MG63 (cell line): ENCODE data around the gene TNS4. TPM values are rescaled to one million over a fixed set of nuclear protein-coding genes. Genes with fewer than 3 reads are reported as not detected.

Source experiments
- DNase-seq: peaks from one replicate; pipeline ENCODE4 v3.0.0-alpha.2; 2020
- H3K27me3 ChIP-seq: fragments of 250-450 bp; sonication (Bioruptor Pico); 2 replicates; pipeline ENCODE4 v1.5.1; 2020; ENCODE audit warnings: mild to moderate bottlenecking, moderate library complexity
- H3K36me3 ChIP-seq: fragments of 250-450 bp; sonication (Bioruptor Pico); 2 replicates; pipeline ENCODE4 v1.5.1; 2020; ENCODE audit warnings: mild to moderate bottlenecking, moderate library complexity
- H3K4me3 ChIP-seq: fragments of 250-450 bp; sonication (Bioruptor Pico); 2 replicates; pipeline ENCODE4 v1.5.1; 2020; ENCODE audit warnings: mild to moderate bottlenecking, moderate library complexity
- H3K9me3 ChIP-seq: fragments of 250-450 bp; sonication (Bioruptor Pico); 2 replicates; pipeline ENCODE4 v1.5.1; 2020; ENCODE audit warnings: mild to moderate bottlenecking, moderate library complexity
- total RNA-seq: library from RNA; depleted of rRNA; stranded (reverse); fragments of >200 nt; shearing (Covaris generic); gene quantifications from 2 replicates; pipeline ENCODE4 v1.2.3, GENCODE V29; 2014; ENCODE audit warnings: low replicate concordance

The TNS4 gene
- total RNA-seq, 1 experiment from 2014 or later, result not detected

- H3K27me3 ChIP-seq, result no peaks in the 10 kb centered on the region
- H3K4me3 ChIP-seq, result no peak overlapping the region
- H3K36me3 ChIP-seq, result no peaks in the 10 kb centered on the region
- no peaks in the 10 kb centered on the region for H3K9me3 ChIP-seq
- no peak for DNase-seq
Observed at GRCh38 chr17:40445751-40446468, 55.5 kb downstream of the TNS4 start.

DNA sequence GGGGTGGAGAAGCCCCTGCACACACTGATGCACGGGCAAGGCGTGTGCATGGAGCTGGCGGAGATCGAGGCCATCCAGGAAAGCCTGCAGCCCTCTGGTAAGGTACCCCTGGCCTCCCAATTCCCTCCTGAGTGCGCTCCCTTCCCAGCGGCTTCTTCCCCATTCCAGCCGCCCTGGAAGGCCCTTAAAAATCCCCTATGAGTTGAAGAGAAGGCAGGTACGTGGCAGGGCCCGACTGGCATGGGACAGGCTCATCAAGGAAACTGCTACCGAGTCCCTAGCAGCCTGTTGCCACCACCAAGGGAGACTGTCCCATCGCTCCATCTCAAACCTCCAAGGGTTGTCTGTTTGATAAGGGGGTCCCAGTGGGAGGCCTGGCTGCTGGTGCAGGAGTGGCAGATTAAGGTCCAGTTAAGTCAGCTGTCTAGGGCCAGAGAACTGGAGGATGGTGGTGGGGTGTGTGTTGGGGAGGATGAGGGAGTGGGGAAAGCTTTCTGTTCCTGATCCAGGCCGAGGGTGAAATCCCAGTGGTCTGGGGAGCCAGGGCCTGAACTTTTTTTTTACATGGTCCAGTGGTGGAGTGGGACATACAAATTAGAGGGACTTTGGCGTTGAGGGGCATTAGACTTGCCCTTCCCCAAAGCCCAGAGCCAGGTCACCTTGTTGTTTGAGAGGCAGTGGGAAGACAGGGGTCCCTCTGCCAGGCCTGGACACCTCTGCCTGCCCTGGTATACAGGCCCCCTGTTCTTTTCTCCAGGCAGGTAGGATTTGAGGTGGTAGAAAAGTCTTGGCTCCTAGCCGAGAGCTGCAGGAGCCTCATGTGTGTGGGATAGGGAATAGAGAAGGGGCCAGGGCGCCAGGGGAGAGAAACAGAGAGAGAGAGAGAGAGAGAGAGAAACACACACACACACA lies 57.2 kb downstream of the TNS4 start:
- Histone ChIP-seq H3K4me3 (peak overlapping the region; percentile 34), H3K36me3 (no peaks in the 10 kb centered on the region), H3K27me3 (no peaks in the 10 kb centered on the region), H3K9me3 (no peaks in the 10 kb centered on the region)
- no peak for DNase-seq

DNA sequence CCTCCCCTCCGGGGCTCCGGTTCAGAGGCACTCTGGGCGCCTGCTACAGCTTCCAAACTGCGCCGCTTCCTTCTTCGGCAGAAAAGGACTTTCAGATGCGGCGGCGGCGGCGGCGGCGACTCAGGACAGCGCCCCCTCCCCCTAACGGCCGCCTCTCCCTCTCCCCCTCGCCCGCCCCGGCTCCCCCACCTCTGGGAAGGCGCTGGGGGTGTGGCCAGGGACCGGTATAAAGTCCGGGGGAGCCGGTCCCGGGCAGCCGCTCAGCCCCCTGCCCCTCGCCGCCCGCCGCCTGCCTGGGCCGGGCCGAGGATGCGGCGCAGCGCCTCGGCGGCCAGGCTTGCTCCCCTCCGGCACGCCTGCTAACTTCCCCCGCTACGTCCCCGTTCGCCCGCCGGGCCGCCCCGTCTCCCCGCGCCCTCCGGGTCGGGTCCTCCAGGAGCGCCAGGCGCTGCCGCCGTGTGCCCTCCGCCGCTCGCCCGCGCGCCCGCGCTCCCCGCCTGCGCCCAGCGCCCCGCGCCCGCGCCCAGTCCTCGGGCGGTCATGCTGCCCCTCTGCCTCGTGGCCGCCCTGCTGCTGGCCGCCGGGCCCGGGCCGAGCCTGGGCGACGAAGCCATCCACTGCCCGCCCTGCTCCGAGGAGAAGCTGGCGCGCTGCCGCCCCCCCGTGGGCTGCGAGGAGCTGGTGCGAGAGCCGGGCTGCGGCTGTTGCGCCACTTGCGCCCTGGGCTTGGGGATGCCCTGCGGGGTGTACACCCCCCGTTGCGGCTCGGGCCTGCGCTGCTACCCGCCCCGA lies 58.0 kb downstream of the TNS4 start, which contains the start of gene IGFBP4:
Gene IGFBP4, plus strand, starts transcription at position 255 of the 792 bp plus-strand sequence. Its CDS starts 286 bp downstream, at position 541.
- Histone ChIP-seq H3K36me3 (no peaks in the 10 kb centered on the region), H3K27me3 (no peaks in the 10 kb centered on the region), H3K9me3 (no peaks in the 10 kb centered on the region), H3K4me3 (peak within 1 kb of the TSS; percentile 34)
- peak; percentile 72 for DNase-seq

DNA sequence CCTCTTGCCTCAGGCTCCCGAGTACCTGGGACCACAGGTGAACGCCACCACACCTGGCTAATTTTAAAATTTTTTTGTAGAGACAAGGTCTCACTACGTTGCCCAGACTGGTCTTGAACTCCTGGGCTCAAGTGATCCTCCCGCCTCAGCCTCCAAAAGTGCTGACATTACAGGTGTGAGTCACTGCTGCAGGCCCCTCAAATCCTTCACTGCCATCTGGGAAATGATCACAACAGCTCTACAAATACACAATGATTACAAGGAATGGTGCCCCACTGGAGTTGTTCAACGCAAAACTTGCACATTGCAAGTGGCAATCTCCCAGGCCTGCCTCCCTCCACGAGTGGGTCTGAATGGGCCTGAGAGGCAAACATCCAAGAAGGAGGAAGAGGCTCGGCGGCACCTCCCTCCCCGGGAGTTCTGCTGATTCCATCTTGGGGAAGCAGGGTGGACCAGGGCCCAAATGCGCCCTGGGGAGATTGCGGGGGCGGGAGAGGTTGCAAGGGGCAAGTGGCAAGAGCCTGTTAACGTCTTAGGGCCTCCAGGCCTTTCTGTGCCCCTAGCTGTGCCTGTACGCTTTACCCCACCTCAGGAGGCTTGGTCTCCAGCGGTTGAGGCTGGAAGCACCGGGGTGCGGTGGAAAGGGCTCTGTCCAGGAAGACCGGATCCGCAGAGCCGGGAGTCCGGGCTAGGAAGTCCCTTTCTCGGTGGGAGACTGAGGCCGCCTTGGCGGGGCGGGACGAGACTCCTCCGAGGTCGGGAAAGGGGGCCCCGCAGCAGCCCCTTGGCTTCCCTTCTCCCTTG lies 58.8 kb downstream of the TNS4 start:
- no peaks in the 10 kb centered on the region for H3K27me3 ChIP-seq
- no peaks in the 10 kb centered on the region for H3K9me3 ChIP-seq
- peak overlapping the region; percentile 34 for H3K4me3 ChIP-seq
- no peaks in the 10 kb centered on the region for H3K36me3 ChIP-seq
- no peak for DNase-seq

DNA sequence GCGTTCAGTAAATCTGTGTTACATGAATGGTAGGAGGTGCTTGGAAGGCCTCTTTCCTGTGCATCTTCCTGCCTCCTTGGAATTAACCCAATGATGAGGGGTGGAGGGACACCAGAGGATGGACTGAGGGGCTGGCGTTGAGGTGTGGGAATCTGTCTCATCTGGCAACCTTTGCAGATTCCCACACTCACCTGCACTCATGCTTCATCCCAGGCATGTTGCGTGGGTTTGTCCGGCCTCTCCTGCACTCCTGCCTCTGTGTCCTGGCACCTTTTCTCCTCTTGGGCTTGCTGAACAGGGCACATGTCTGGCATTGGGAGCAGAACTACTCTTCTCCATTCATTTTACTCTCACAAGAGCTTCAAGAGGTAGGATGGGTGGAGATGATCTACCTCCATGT lies 61.3 kb downstream of the TNS4 start:
- Histone ChIP-seq H3K4me3 (no peak overlapping the region), H3K9me3 (no peaks in the 10 kb centered on the region), H3K36me3 (no peaks in the 10 kb centered on the region), H3K27me3 (no peaks in the 10 kb centered on the region)
- no peak for DNase-seq

DNA sequence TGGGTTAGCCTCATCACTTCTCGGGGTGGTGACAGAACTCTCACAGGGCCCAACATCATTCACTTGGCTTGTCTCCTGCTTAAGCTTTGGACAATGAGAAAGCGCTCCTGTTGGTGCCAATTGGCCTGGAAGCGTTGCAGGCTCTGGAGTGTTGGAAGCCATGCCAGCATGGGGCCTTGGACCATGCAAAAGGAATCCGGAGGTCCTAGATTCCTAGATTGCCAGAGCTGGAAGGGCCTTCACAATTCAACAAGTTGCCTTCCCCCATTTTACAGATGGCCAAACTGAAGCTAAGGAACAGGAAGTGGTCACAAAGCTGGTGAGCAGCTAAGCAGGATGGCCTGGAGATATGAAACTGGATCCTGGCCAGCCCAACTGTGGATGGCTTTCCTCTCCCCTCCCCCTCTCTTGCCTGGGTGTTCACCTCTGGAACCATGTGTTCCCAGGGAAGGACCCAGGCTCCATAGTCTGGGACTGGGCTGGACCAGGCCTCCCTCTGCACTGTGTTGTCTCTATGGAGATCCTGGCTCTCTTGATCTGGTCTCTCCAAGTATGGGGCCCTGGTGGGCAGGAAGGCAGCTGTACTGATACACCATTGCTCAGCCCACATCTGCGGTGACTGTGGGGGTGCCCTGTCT lies 64.2 kb downstream of the TNS4 start:
- H3K4me3 ChIP-seq, result no peak overlapping the region
- no peaks in the 10 kb centered on the region for H3K36me3 ChIP-seq
- peak; percentile 80 for DNase-seq
- no peaks in the 10 kb centered on the region for H3K9me3 ChIP-seq
- H3K27me3 ChIP-seq, result no peaks in the 10 kb centered on the region

DNA sequence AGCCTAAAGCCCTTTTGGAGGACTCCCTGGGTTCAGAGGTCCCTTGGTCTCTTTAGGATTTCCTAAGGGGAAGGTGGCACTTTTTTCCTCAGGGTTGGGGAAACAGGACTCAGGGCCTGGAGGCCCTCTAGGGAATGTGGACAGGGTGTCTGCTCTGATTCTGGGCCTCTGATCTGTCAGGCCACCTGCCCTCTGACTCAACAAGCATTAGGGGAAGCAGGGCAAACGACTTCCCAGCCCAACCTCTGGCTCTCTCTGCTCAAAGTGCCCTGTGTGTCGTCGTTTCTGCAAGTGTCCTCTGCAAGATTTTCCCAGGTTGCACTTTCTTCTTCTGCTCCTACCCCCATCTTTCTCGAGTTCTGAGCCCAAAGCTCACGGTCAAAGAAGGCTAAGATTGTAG lies 64.8 kb downstream of the TNS4 start:
- H3K4me3 ChIP-seq, result no peak overlapping the region
- H3K36me3 ChIP-seq, result no peaks in the 10 kb centered on the region
- no peak for DNase-seq

DNA sequence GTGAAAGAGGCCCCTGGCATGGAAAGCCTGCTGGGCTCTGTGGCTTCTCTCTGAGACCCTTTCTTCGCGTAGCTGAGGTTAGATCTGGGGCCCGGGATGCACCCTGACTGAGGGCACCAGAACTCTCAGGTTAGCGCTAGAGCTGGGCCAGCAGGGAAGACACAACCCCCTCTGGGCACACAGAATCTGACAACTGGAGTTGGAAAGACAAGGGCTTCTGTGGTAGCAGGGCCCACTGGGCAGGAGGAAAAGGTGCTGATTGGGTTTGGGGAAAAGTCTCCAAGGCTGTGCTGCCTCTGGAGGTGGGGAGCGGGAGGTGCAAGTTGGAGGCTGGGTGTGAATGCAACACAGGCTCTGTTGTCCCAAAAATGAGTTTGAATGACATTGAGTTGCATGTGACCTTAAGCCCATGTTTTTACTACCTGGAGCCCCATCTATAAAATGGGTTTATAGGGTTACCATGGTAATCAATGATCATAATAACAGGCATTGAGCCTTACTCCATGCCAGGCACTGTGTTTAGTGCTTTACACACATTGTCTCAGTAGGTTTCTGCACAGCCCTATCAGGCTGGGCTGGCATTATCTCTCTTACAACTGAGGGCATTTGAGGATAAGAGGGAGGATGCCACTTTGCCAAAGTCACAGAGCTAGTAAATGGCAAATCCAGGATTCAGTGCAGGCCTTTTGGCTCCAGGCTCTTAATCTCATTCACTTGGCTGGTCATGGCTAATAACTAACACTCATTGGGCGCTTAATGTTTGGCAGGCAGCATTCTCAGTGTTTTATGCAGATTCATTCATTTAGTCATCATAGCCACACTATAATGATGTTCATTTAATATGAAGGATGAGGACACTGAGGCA lies 67.6 kb downstream of the TNS4 start:
- H3K27me3 ChIP-seq, result no peaks in the 10 kb centered on the region
- DNase-seq, result peak; percentile 42

More for the DNA sequence above, 64.8 kb downstream of the TNS4 start:
- Histone ChIP-seq H3K27me3 (no peaks in the 10 kb centered on the region), H3K9me3 (no peaks in the 10 kb centered on the region)

GRCh38 chr17:40432864-40433528 lies 68.4 kb downstream of the TNS4 start:
- no peak overlapping the region for H3K4me3 ChIP-seq
- peak; percentile 64 for DNase-seq
- H3K9me3 ChIP-seq, result no peaks in the 10 kb centered on the region
- no peaks in the 10 kb centered on the region for H3K27me3 ChIP-seq
- no peaks in the 10 kb centered on the region for H3K36me3 ChIP-seq

More for the DNA sequence above, 67.6 kb downstream of the TNS4 start:
- no peaks in the 10 kb centered on the region for H3K36me3 ChIP-seq
- no peak overlapping the region for H3K4me3 ChIP-seq
- H3K9me3 ChIP-seq, result no peaks in the 10 kb centered on the region

GRCh38 chr17:40431231-40431602 lies 70.2 kb downstream of the TNS4 start:
- DNase-seq, result no peak
- no peaks in the 10 kb centered on the region for H3K36me3 ChIP-seq
- no peaks in the 10 kb centered on the region for H3K9me3 ChIP-seq
- no peak overlapping the region for H3K4me3 ChIP-seq
- no peaks in the 10 kb centered on the region for H3K27me3 ChIP-seq

GRCh38 chr17:40430272-40431230 lies 70.9 kb downstream of the TNS4 start:
- no peak for DNase-seq
- H3K9me3 ChIP-seq, result no peaks in the 10 kb centered on the region
- no peak overlapping the region for H3K4me3 ChIP-seq
- H3K27me3 ChIP-seq, result no peaks in the 10 kb centered on the region
- no peaks in the 10 kb centered on the region for H3K36me3 ChIP-seq

DNA sequence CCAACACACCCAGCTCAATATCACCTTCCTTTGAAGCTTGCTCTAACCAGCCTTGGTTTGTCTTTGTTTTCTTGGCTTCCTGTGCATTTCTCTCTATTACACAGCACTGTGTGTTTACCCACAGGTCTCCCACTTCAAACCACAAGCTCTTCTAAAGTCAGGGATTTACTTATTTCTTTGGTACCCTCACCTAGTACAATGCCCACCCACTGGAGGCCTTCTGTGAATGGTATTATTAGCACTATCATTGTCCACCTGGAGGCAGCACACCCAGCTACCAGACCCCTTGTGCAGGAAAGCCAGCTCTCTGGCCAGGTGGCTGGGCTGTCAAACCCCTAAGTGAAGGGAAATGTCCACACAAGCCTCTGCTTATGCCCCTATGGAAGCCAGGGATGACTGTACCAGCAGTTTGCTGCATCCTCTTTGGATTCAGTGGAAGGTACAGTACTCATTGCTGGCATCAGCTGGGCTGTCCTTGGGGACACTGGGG lies 74.4 kb downstream of the TNS4 start:
- DNase-seq, result no peak
- no peaks in the 10 kb centered on the region for H3K27me3 ChIP-seq
- no peaks in the 10 kb centered on the region for H3K9me3 ChIP-seq
- H3K36me3 ChIP-seq, result no peaks in the 10 kb centered on the region
- no peak overlapping the region for H3K4me3 ChIP-seq
